Islet precursor cell (in vitro differentiated cells): Measurements from ENCODE around the gene ABL1.

Experiments used
- DNase-seq: peaks from one replicate; pipeline ENCODE4 v3.0.0-alpha.2; 2018

Gene ABL1

DNA sequence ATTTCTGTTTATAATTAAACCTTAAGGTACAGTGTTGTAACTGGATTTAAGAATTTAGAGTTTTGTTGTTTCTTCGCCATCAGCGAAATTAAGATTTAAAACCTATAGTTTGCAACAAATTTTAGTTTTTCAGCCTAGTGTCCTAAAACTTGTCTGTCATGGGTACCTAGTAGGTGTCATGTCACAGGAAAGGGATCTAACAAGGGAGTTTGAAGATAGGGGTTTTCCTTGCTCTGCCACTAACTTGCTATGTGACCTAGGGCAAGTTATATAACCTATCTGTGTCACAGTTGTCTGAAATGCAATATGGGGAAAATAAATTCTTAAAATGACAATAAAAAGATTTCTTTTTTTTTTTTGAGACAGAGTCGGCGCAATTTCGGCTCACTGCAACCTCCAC, 9.2 kb upstream of the ABL1 start:
- DNase-seq: no peak

DNA sequence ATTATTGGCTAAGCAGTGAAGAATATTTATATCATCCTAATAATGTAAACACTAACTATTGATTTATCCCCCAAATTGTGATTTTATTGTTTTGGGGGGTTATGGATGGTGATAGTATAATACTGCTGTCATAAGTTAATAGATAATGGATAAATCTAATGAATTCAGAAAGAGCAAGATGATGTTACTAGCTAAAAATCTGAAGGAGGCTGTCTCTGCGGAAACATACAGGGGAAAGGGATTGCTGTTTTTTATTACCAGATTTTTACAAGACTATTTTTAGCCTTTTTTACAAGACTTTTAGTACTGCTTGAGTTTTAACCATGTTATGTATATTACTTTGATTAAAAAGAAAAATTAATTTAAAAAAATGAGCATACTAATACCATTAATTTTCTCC, 5.3 kb upstream of the ABL1 start:
- no peak for DNase-seq

DNA sequence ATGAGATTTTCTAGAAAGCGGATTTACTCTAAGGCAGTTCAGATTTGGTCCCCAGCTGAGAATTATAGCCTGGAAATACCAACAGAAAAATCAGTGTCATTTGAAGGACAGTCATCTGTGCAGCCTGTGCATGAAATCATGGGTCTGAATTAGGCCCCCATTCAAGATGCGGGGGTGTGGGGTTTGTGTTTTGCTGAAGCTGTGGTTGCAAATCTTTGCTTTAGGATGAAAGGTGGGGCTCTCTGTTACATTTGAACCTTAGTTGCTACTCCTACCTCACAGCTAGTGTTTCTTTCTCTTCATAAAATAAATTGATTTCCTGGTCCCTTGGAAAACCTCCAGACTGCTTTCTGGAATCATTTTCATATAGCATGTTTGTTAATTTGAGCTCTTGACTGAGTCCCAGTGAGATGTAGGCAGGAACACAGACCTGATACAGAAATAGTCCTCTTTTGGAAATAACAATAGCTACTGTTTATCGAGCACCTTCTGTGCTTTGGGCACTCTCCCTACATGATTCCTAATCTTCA, 4.8 kb upstream of the ABL1 start:
- DNase-seq: no peak

DNA sequence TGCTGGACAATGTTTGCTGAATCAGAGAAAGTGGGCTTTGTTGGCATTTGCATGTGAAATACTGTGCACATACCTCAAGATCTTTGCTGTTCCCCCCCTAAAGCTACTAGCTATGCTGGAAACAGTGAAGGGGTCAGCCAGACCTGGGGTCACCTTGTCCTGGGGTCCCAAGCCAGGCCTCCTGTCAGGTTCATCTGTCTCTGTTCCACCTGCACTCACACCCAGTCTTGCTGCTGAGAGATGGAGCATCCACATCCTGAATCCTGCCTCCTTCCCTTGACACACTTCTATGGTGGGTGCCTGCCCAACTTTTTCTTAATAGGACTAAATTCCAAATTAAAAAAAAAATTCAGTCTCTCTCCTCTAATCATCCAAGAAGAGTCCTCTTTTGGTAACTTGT, 4.0 kb upstream of the ABL1 start:
- no peak for DNase-seq

DNA sequence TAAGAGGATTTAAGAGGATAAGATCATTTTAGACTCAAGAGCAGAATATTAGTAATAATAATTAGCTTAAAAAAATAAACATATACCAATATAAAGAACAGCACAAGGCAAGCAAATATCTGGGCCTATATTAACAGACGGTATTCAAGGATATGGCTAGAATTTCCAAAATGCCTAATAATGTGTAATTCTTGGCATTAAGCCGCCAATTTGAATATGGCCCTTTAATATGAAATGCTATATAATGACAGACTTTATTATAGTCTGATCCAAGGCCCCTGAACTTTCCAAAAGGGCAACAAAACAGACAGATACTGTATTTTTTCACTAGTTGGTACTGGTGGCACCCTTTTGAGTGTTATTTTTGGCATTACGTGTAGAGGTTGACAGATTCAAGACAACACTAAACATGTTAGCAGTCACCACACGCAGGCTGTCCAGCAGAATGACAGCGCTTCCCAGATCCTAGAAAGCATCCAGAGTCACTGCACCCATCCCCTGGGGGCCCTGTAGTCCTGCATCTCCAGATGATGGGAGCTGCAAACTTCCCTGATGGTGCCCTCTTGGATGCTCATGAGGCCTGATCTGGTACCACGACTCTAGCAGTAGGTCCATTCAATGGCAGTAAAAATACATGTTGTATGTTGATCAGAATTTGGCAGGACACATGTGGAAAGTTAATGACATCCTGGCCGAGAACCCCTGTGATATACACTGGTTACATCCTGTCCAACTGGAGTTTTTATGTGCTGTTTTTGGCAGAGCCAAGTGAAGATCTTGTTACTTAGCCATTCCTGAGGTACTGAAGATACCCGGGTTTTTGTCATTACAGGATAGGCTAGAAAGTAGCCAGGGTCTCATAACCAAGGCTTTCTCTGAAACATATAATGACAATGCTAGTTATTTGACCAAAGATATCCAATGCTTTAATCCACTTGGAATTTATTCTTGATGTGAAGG, 1.7 kb upstream of the ABL1 start:
- no peak for DNase-seq

DNA sequence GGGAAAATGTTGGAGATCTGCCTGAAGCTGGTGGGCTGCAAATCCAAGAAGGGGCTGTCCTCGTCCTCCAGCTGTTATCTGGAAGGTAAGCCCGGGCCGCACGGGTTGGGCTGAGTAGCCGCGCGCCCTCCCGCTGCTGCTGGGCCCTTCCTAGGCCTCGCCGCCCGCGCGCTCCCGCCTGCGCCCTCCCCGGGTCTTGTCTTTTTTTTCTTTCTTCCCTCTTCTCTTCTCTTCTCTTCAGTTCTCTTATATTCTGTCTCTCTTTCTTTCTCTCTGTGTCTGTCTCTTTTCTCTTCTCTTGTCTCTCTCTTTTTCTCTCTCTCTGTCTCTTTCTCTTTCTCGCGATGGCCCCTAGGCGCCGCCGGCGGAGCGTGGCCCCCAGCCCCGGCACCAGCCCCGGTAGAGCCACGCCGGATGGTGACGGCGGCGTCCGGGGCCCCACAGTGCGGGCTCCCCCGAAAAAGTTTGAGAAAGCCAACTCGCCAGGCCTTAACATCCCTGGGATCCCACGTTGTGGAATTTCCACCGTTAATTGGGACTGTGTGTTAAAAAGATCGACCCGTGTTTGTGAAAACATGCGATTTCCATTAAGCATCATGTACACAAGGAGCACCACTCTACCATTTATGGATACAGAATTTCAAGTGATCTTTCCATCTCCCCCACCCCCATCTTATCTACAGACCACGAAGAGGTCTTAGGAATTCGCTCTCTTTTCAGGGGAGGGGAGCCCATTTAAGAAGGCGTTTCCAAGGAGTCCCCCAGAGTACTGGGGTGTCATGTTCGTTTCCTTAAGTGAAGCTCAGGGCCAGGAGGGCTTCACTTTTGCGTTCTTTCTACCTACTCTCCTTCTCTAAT, 616 bp downstream of the ABL1 start:
- DNase-seq: peak; percentile 76

DNA sequence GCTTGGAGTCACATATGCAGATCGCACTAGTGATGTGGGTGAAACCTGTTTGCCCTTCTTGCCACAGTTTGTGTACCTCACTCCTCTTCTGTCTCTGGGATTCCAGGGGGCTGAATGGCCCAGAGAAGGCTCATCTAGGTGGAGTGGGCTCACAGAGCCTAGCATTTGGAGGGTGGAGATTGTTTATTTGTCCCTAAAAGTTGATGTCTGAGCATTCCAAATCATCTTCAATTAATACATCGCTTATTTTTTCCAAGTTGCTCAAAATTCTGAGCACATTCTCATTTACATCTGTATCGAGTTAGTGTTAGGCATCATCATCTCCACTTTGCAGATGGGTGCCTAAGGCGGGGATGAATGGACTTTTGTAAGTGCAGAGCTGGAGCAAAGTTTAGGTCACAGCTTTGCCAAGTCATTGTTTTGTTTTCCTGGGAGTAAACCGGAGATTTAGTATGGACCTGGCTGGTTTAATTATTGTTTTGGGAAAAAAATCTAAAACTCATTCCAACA, 2.0 kb downstream of the ABL1 start:
- no peak for DNase-seq

DNA sequence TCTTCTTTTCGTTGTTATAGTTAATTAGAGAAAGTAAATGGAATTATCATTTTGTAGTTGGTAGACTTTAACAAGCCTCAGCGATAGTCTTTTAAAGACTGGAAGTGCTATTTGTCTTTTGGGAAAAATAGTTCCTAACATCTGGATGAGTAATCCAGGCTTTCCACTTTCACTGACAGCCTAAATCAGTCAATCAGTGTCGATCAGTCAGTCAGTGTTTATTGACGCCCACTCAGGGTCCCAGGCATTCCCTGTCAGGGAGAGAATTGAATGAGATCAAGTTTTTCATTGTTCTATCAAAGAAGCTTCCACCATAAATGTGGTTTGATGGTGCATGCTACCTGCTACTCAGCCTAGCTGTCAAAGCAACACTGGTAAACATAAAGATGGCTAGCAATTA, 2.6 kb downstream of the ABL1 start:
- DNase-seq: no peak

DNA sequence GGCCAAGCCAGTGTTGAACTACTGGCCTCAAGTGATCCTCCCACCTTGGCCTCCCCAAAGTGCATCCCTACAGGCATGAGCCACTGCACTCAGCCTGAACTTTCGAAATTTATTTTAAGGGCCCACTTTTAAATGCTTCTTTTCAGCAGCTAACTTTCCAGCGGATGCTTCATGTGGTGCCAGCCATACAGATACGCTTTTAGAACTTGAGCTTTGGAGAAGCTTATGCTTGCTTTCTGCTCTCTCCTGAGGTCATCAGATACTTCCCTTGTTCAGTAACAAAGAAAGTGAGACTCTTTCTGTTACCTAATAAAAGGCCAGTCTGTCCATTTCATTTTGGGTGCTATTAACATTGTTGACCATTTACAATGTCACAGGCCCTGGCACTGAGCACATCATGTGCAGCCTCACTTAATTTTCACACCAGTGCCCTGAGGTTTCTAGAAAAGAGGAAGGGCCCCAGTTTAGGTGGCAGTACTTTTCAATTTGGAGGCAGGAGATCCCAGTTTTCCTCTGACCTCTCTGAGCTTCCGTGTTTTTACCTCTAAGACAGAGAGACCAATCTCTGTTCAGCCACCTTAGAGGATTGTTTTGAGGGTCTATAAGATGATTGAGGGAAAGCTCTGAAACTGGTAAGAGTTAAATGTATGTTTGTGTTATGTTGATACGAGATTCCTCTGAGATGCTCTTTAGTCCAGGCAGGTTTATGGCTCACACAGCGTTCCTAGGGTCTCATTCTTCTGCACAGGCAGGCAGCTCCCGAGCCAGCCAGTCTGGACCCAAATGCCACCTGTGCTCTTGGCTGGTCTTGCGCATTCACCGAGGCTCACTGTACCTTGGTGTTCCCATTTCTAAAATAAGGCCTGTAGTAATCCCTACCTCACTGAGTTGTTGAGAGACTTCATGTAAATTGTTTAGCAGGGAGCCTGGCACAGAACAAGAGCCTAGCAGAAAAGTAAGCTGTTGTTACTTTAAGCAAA, 4.4 kb downstream of the ABL1 start:
- DNase-seq: no peak

DNA sequence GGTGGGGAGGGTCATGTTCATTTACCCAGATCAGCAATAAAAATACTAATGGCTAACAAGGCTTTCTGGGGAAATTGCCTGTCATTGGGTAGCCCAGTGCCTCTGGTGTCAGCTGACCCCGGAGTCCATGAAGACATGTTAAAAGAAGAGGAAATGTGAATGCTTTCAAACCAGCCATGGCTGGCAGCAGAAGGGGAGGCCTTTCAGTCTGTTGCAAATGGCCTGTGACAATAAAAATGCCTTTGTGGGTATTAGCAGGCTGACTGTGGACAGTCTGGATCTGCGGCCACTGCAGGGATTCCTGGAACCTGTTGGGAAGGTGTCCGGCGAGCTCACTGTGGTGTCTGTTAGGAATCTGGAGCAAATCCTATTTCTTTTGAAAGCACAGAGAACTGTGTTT, 7.5 kb downstream of the ABL1 start:
- DNase-seq: peak; percentile 90

DNA sequence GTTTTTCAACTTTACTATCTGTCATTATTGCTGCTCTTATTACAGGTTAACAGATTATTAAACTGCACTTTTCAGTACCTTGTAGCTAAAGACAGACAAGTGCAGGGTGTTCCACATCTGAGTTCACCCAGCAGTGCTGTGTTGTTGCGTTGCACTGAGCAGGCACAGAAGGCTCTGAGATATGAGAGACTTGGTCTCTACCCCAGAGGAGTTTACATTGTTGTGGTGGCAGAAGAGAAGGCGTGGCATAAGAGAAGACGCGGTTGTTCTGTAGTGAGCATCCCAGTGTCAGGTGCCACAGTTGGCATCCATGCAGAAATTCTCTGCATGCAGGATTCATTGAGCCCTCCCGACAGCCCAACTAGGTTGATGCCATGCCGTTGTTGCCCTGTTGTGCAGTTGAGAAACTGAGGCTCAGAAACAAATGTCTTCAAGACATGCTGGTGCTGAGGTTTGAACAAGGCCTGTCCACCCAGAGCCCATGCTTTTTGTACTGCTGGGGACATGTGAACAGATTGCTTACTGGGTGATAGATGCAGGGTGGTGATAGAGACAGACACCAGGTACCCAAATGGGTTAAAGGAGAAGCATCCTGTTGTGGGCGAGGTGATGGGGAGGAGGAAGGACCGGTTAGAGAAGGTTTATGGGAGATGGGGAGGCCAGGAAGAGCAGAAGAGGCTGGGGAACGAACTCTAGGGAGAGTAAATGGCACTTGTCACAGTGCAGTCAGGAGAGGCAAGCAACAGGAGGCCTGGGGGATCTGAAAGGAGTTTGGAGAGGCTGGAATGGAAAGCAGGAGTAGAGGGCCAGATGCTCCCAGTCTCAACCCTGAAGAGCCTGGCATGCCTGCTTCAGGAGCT, 8.2 kb downstream of the ABL1 start:
- DNase-seq: peak; percentile 32

DNA sequence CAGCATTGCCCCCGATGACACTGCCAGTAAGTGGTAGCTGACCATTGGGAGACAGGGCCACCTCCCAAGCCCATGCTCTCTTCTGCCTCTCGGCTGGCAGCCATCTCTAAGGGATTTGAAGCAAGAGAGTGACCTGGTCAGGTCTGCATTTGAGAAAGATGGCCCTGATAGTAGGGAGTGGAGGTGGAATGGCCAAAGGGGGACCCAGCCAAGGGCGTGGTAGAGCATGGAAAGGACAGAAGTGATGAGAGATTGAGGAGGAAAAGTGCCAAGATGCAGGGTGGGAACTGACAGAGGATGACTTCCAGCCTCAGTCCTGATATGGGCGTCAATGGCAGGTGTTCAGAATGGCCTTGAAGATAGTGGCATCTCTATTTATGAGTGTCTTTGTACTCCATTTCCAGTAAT, 9.0 kb downstream of the ABL1 start:
- peak; percentile 37 for DNase-seq

DNA sequence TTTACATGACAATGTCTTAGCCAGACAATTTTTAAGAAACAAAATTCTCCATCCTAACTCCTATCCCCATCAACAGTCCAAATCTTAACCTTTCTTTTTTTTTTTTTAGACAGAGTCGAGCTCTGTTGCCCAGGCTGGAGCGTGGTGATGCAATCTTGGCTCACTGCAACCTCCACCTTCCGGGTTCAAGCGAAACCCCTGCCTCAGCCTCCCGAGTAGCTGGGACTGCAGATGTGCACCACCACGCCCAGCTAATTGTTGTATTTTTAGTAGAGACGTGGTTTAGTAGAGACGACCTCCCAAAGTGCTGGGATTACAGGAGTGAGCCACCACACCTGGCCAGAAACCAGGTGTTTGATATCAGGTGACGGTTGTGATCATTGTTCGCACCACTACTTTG, 10.2 kb downstream of the ABL1 start:
- DNase-seq: peak; percentile 25

DNA sequence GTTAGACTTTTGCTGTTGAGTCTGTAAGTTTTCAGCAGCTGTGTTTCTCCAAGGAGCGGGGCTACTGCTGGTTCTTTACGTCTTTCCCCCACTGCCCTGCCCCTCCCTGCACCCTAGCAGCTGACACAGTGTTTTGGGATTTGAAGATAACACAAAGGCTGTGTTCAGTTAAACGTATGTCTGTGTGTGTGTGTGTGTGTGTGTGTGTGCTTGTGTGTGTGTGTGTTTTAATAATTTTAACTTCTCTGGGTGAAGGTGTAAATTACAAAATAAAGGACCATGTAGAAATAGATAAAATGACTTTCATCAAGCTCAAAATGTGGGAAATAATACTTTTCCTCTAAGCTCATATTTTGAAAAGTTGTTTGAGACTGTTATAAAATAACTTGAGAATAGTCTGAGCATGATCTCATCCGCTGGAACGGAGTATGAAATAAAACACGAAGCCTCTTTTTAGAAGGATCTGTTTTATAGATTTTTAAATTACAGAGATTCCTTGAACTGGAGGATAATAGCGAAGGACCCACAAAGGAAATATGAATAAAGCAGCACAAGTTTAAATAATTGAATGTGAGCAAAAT, 10.9 kb downstream of the ABL1 start:
- peak; percentile 62 for DNase-seq

DNA sequence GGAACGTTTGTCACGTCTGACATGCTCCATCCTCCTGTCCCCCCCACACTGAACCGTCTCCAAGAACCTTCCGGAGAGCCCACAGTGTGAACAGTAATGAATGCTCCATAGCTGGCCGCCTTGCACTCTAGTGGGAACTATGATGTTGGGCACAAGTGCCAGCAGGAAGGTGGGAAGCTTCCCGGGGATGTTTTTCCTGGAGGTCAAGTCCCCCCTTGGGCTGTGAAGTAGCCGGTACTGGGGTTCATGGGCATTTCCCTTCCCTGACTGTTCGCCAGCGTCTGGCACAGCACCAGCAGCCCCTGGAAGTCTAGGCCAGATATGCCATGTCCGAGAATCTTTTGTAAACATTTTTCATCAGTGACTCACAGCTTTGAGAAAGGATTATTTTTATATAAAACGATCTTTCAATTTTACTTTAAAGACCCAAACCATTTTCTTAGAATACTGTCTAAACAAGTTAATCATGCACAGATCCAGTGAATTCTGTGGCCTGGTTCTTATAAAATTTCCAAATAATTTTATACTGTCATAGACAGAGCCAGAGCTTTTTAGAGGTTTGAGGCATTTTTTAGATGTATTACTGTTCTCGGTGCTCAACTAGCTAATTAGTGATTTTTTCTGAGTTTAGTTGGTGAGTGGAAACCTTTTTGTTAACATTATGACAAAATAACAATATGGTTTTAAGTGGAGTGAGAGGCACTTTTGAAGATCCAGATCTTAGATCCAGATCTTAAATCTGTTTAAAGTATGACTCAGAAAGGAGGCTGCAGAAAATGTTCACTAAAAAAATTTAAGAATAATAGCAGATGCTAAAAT, 11.6 kb downstream of the ABL1 start:
- peak; percentile 53 for DNase-seq

DNA sequence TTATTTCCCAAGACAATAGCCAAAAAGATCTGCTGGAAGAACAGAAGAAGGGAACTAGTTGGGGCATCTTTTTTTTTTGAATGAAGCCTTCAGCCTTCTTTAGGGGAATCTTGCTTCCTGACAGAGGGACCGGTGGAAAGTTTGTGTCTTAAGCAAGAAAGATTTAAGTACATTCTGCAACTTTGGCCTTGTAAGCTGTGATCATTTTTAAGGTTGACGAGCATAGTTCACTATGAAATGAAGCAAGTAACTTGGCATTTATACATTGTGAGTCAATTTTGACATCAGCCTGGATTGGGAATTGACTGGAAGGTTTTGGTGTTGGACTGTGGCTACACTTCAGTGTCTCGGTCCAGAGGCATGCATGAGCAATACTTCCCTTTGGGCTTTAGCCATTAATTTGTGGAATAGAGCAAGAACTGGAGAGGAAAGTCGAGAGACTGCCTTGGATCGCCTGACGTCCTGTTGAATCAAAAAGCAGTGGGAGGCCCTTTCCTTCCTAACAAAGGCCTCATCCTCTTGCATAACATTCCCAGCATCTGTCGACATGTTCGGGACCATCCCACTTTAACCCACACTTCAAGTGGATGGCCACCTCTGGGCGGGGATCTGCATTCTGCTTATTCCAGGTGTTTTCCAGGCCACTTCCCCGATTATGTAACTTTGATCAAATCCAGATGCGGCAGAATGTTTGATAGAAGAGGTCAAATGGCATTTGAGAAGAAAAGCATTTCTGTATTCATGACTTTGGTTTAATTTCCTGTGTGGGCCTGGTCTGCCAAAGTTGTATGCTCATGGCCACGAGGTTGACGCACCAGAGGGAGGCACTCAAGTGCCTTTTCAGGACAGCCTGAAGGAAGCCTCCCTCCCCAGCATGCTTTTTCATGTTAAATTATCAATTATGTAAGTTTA, 12.5 kb downstream of the ABL1 start:
- peak; percentile 62 for DNase-seq

DNA sequence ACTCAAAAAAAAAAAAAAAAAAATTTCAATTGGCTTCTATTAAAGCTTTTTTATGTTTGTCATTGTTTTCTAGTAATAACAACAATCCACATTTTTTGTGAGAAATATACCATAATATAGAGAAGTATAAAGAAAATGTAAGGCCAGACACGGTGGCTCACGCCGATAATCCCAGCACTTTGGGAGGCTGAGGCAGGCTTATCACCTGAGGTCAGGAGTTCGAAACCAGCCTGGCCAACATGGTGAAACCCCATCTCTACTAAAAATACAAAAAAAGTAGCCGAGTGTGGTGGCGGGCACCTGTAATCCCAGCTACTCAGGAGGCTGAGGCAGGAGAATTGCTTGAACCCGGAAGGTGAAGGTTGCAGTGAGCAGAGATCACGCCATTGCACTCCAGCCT, 13.5 kb downstream of the ABL1 start:
- peak; percentile 4 for DNase-seq

DNA sequence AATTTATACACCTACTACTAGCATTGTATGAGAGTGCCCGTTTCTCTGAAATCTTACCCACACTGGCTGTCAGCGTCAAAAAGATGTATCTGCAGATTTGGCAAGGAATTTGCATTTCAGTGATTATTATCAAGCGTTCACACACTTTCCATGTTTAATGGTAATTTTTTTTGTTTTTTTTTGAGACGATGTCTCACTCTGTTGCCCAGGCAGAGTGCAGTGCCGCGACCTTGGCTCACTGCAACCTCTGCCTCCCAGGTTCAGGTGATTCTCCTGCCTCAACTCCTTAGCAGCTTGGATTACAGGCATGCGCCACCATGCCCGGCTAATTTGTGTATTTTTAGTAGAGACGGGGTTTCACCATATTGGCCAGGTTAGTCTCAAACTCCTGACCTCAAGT, 14.3 kb downstream of the ABL1 start:
- peak; percentile 20 for DNase-seq

DNA sequence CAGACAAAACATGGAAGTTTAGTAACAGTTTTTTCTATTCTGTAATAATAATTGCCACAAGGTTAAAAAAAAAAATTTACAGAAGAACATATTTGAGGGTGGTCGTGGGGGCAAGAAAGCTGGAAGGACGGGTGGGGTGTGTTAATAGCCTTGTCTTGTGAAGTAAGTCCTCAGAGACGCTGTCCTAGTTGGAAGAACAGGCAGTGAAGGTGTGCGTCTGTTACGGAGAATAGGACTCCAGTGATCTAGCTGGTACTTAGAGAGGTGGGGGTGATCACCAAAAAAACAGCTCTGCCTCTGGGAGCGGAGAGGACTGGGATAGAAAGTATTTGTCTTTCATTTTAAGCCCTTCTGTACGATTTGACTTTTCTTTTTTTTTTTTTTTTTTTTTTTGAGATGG, 17.7 kb downstream of the ABL1 start:
- DNase-seq: no peak
